Fibroblast of skin of back (primary cell): ENCODE results near the gene FAM210B. TPM values are rescaled to one million over a fixed set of nuclear protein-coding genes. Genes with fewer than 3 reads are reported as not detected.
"Not testable (repeated sequence)": the region's sequence is repeated elsewhere in the genome, so short reads cannot be mapped to it uniquely, and the experiment has no call there.

Source experiments
- DNase-seq: peaks from one replicate; pipeline ENCODE4 v3.0.0-alpha.2; 2013
- polyA plus RNA-seq, 2 experiments: library from polyadenylated mRNA; unstranded; fragments of 120-200 nt; gene quantifications; one replicate each; pipeline ENCODE4 v1.2.1, GENCODE V29; 2013; ENCODE audit not compliant: insufficient read length in 2 of 2

The FAM210B gene
- 19.5 TPM for polyA plus RNA-seq (2013, experiment 1 of 2; ENCODE audit: insufficient read length)
- polyA plus RNA-seq (2013, experiment 2 of 2; ENCODE audit: insufficient read length) = 27.1 TPM

DNA sequence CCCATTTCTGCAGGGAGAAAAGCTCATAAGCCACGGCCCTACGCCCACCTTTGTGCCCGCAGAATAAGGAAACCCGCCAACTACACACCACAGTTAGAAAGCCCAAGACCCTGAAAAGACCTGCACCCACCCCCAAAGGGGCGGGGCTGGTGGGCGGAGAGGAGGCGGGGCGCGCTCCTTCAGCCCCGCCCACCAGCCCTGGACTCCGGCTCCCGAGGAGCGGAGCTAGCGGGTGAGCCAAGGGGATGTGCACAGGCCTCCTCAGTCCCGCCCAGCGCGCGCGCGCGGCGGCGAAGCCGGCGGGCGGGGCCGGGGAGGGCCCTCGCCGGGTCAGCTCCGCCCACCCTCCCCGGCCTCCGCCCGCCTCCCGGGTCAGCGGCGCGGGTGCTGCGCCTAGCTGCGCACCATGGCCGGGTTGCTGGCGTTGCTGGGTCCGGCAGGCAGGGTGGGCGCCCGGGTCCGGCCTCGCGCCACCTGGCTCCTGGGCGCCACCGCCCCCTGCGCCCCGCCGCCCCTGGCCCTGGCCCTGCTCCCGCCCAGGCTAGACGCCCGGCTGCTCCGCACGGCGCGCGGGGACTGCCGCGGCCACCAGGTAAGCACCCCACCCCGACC is at the start of gene FAM210B:
TSS of gene FAM210B (plus strand) at position 375 of the 612 bp plus-strand sequence. CDS start at position 407, 32 bp downstream.
- peak; percentile 90 for DNase-seq

DNA sequence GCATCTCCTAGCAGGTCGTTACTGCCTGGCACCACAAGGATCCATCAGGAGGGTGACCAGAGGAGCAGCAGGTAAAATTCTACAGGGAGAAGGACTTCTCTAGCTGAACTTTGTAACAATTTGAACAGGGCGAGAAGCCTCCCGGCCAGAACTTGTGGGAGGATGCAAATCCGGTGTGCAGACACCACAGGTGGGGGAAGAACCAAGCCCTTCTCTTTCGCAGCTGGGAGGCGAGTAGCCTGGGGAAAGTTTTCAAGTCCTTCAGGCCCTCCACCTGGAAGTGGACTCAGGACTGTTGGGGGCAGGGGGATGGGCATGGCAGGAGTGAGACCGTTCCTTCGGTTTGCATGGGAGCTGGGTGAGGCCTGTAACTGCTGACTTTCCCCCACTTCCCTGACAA is 42.7 kb upstream of the FAM210B start:
- DNase-seq = no peak

GRCh38 chr20:56316483-56316882 is 42.3 kb upstream of the FAM210B start:
- DNase-seq = no peak

DNA sequence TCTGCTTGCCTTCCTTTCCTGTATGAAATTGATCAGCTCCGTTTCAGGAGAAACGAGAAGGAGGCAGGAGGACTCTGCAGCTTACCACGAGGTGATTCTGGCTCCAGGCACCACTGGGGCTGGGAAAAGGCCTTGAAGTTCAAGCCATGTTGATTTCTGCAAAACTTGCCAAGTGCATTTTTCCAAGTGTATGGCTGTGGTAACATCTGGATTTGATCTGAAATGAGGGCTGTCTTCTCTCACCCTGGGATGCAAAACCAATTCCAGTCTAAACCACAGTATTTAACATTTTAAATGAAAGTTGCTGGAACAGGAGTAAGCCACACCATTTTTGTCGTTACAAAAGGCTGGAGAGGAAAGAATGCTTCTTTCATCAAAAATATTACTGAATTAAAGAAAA is 36.1 kb upstream of the FAM210B start:
- DNase-seq = no peak

GRCh38 chr20:56323206-56323605 is 35.6 kb upstream of the FAM210B start:
- DNase-seq = no peak

DNA sequence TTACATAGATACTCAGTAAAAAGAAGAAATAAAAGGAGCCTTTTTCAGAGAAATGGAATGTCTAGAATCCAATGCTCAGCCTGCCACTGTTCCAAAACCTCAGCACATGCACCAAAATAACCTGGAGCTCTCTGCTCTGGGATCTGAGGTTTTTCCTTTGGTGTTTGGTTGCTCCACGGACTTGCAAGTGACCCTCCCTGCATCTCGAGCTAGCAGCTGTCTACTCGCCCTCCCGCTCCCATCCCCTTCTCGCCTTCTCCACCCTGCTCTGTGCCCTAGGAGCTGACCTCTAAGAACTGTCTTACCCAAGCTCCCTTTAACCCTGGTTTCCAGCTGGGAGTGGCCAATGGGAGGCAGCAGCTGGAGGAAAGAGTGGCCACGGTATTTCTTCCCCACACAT is 35.1 kb upstream of the FAM210B start:
- DNase-seq = no peak

- no peak for DNase-seq
Observed at GRCh38 chr20:56324806-56325205, 34.0 kb upstream of the FAM210B start.

DNA sequence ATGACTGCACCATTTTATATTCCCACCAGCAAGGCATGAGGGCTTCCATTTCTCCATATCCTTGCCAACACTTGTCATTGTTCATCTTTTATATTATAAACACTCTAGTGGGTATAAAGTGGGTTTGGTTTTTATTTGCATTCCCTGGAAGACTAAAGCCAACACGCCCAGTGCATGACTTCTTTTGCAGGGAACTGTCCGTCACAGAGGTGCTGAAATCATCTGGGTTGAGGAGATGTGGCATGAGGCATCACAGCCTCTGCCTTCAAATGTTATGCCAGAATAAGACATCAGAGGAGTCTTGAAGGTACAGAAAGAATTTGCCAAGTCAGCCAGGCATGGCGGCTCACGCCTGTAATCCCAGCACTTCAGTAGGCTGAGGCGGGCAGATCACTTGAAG is 29.9 kb upstream of the FAM210B start:
- DNase-seq = peak; percentile 23

GRCh38 chr20:56336709-56337108 is 22.1 kb upstream of the FAM210B start:
- DNase-seq = not testable (repeated sequence)

DNA sequence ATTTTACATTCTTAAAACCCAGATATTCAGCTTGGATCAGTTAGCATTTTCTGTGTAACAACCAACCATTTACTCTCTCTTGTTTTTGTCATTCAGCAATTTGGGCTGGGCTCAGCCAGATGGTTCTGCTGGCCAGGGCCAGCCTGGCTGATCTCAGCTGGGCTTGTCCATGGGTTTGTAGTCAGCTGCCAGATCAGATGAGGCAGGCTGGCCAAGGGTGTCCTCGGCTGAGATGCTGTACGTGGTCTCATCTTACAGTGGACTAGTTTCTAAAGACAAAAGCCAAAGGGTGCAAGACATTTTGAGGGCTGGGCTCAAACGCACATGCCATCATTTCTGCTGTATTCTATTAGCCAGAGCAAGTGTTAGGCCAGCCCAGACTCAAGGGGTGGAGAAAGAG is 16.0 kb upstream of the FAM210B start:
- no peak for DNase-seq

DNA sequence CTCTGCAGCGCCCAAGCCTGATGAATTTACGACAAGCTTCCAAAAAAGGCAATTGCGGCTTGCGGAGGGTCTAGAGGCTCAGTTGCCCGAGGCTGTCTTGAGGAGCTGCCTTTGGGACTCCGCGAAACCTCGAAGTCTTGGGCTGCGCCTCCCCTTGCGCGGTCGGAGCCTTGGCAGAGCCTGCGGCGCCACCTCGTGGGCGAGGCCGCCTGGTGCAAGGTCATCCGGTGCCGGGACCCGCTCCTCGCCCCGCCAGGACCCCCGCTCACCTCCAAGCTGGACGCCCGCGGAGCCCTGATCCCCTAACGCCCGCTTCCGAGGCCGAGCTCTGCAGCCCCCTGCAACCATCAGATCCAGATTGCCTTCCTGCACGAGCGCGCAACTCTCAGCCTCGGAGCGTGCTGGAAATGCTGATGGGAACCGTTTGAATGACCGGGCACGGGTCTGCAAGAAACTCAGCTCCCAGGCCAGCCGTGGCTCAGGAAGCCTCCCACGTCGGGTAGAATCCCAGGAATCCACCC is 14.9 kb upstream of the FAM210B start:
- DNase-seq = peak; percentile 36

GRCh38 chr20:56345911-56346310 is 12.9 kb upstream of the FAM210B start:
- no peak for DNase-seq

- DNase-seq = no peak
Observed at GRCh38 chr20:56347628-56348304, 11.0 kb upstream of the FAM210B start.

GRCh38 chr20:56348305-56348693 is 10.5 kb upstream of the FAM210B start:
- DNase-seq = no peak

- DNase-seq = no peak
Observed at GRCh38 chr20:56348746-56349145, 10.0 kb upstream of the FAM210B start.

GRCh38 chr20:56350842-56351241 is 7.9 kb upstream of the FAM210B start:
- peak; percentile 25 for DNase-seq

GRCh38 chr20:56352345-56353055 is 6.3 kb upstream of the FAM210B start:
- no peak for DNase-seq

DNA sequence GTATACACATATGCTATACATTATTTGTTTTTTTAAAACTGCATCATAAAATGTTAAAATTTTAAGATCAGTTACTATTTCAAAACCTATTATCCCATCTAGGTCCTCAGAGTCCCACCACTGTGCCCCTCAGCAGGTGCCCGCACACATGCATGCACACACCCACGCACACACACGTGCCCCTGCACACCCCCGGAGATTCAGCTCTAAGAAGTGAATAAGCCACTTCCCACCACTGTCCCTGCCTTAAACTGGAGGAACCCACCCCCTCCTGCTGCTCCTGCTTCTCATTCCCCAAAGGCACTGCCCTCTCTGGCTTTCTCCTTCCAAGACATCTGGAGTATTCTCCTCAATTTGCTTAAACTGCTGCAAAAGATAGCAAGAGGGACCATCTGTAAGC is 5.4 kb upstream of the FAM210B start:
- DNase-seq = no peak

- no peak for DNase-seq
Observed at GRCh38 chr20:56358070-56358469, 704 bp upstream of the FAM210B start.

DNA sequence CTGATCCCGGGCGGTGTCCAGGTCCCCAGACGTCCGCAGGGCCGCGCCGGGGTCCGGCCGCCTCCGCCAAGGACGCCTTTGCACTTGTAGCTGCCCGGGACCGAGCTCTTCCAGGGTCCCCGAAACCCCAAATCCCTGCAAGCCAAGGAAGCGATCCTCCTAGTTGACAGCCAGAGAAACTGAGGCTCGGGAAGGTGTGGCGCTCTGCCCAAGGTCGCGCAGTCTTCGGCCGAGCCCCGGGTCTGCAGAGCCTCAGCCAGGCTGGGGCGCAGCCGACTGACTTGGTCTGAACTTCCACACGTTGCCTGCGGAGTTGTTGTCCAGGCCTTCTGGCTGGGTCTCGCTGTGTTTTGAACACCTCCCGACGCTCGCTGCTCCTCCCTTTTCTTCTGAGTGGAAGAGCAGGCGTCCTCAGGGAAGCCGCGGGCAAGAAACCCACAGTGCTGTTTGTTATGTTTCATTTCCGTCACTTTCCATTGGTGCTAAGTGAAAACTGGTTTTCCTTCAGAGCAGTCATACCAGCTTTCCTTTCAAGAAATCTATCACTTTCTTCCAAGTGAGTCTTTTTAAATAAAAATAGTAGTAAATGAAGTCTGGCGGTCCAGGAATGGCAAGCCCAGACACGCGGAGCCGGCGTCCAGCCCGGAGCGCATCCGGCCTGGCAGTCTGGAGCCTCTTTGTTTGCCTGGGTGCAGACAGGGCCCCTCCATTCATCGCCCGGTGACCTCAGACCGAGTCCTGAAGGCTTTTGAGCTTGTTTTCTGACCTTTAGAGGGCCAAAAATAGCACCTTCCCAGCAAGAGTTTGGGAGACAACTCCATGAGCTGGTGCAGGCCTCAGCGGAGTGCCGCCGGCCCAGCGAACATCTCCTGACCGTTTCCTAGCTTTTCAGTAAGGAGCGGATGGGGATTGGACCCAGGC is 698 bp downstream of the FAM210B start:
- DNase-seq = peak; percentile 63

DNA sequence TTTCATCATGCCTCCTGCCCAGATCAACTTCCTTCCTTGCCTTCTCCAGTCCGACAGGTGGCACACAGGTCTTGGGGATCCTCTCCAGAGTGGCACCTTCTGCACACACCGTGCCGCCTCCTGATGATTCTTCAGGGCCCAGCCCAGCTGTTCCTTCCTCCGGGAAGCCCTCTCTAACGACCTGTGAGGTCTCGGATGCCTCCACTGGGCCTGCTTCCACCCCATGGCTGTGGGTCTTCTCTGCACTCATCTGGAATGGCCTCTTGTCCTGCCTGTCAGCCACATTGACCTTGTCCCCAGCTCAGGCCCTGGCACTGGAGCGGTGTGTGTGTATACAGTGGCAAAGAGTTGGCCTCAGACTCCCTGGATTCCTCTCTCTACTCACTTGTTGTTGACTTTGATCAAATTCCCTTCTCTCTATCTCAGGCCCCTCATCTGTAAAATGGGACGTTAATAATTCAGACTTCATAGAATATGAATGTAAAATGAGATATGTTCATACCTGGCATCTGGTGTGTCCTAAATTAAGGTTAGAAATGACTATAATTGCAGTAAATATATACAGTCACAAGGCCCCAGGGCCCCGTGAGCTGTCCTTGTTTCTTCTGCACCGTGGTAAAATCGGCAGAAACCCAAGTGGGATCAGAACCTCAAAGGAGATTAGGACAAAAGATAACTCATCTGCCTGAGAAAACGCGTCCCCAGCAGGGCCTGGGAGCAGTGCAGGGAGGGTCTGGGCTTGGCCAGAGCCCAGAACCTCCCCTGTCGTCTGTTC is 1.5 kb downstream of the FAM210B start:
- DNase-seq = no peak

DNA sequence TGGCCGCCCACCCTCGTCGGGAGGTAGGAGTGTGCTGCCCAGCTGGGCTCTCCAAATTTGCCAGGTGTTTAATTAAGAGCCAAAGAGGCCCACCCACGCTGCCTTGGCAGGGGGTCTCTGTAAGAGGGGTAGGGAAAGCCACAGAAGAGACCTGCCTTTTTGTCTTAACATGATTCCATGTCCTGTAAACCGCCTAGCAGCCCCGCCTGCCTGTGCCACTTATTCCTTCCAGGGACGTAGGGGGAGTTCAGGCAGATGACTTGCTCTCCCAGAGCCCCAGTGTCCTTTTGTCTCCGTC is 2.1 kb downstream of the FAM210B start:
- DNase-seq = no peak
